HEK293 (cell line): Measurements from ENCODE around the gene SLC26A1.

Source experiments
- CTCF ChIA-PET: fragments of 350-600 bp; formaldehyde crosslinking; extraction: SDS; loops from one replicate; lab custom pipeline; 2021; ENCODE audit warnings: antibody characterized with exemption; lab: Yijun Ruan, JAX
- POLR2A ChIA-PET: fragments of 300-600 bp; formaldehyde crosslinking; extraction: SDS; loops from one replicate; lab custom pipeline; 2020; ENCODE audit warnings: antibody characterized with exemption, inconsistent platforms; lab: Yijun Ruan, JAX
- H3K27ac ChIP-seq: fragments of 200-500 bp; sonication (Bioruptor generic); 2 replicates; pipeline ENCODE4 v1.5.1; 2014; ENCODE audit warnings: low read depth, low read length, control low read depth, inconsistent platforms; ENCODE audit errors: extremely low read depth
- H3K36me3 ChIP-seq, 2 experiments: fragments of 200-500 bp in 1 of 2; sonication (Bioruptor generic) in 1 of 2; 1 replicate in 1 of 2; 2 replicates in 1 of 2; pipeline ENCODE4 v1.5.1; 2014 to 2017; ENCODE audit warnings: inconsistent platforms in 2 of 2, low read length in 2 of 2; ENCODE audit not compliant: control insufficient read depth in 2 of 2, insufficient read depth in 1 of 2
- H3K4me1 ChIP-seq: fragments of 200-500 bp; sonication (Bioruptor generic); 2 replicates; pipeline ENCODE4 v1.5.1; 2014; ENCODE audit warnings: mild to moderate bottlenecking, low read length, inconsistent platforms; ENCODE audit not compliant: control insufficient read depth, insufficient read depth
- H3K4me3 ChIP-seq: 2 replicates; pipeline ENCODE4 v1.5.1; 2011; ENCODE audit warnings: low read depth, mild to moderate bottlenecking, control low read depth, low read length, moderate library complexity
- H3K9me3 ChIP-seq: fragments of 200-500 bp; sonication (Bioruptor generic); 2 replicates; pipeline ENCODE4 v1.5.1; 2014; ENCODE audit warnings: low read depth, low read length, inconsistent platforms; ENCODE audit not compliant: control insufficient read depth, insufficient read depth
- EGR2 ChIP-seq: fragments of 450-650 bp; formaldehyde crosslinking; IDR thresholded peaks from 2 replicates; pipeline ENCODE4 v1.5.1; 2016; ENCODE audit warnings: low read depth, missing biosample characterization, missing genetic modification characterization
- FEZF1 ChIP-seq: fragments of 450-650 bp; formaldehyde crosslinking; IDR thresholded peaks from 2 replicates; pipeline ENCODE4 v1.5.1; 2016; ENCODE audit warnings: missing biosample characterization, missing genetic modification characterization
- GLIS1 ChIP-seq: fragments of 450-650 bp; formaldehyde crosslinking; IDR thresholded peaks from 2 replicates; pipeline ENCODE4 v1.5.1; 2016; ENCODE audit warnings: missing biosample characterization, missing genetic modification characterization
- KLF16 ChIP-seq: fragments of 450-650 bp; formaldehyde crosslinking; IDR thresholded peaks from 2 replicates; pipeline ENCODE4 v1.5.1; 2017; ENCODE audit warnings: missing biosample characterization, missing genetic modification characterization
- KLF9 ChIP-seq: fragments of 450-650 bp; formaldehyde crosslinking; IDR thresholded peaks from 2 replicates; pipeline ENCODE4 v1.5.1; 2016; ENCODE audit warnings: missing biosample characterization, missing genetic modification characterization, low read depth
- YY1 ChIP-seq: fragments of 450-650 bp; formaldehyde crosslinking; IDR thresholded peaks from 2 replicates; pipeline ENCODE4 v1.5.1; 2018; ENCODE audit warnings: missing biosample characterization, missing genetic modification characterization
- ZBTB17 ChIP-seq: fragments of 450-650 bp; formaldehyde crosslinking; IDR thresholded peaks from 2 replicates; pipeline ENCODE4 v1.5.1; 2016; ENCODE audit warnings: missing biosample characterization, missing genetic modification characterization
- ZFHX2 ChIP-seq: fragments of 450-650 bp; formaldehyde crosslinking; conservative IDR thresholded peaks from 2 replicates; pipeline ENCODE4 v1.5.1; 2016; ENCODE audit warnings: missing biosample characterization, missing genetic modification characterization
- ZNF114 ChIP-seq: fragments of 450-650 bp; formaldehyde crosslinking; IDR thresholded peaks from 2 replicates; pipeline ENCODE4 v1.5.0; 2017; ENCODE audit warnings: missing biosample characterization, missing genetic modification characterization
- ZNF133 ChIP-seq: fragments of 450-650 bp; formaldehyde crosslinking; IDR thresholded peaks from 2 replicates; pipeline ENCODE4 v1.5.1; 2016; ENCODE audit warnings: missing biosample characterization, missing genetic modification characterization
- ZNF16 ChIP-seq: fragments of 450-650 bp; formaldehyde crosslinking; IDR thresholded peaks from 2 replicates; pipeline ENCODE4 v1.5.1; 2016; ENCODE audit warnings: low read depth, missing biosample characterization, missing genetic modification characterization
- ZNF202 ChIP-seq: fragments of 450-650 bp; formaldehyde crosslinking; IDR thresholded peaks from 2 replicates; pipeline ENCODE4 v1.5.1; 2016; ENCODE audit warnings: missing biosample characterization, missing genetic modification characterization, borderline replicate concordance
- ZNF350 ChIP-seq: fragments of 450-650 bp; formaldehyde crosslinking; IDR thresholded peaks from 2 replicates; pipeline ENCODE4 v1.5.0; 2017; ENCODE audit warnings: missing biosample characterization, mild to moderate bottlenecking, missing genetic modification characterization
- ZNF391 ChIP-seq: fragments of 450-650 bp; formaldehyde crosslinking; IDR thresholded peaks from 2 replicates; pipeline ENCODE4 v1.5.1; 2016; ENCODE audit warnings: low read depth, missing biosample characterization, missing genetic modification characterization, borderline replicate concordance
- ZNF473 ChIP-seq: fragments of 450-650 bp; formaldehyde crosslinking; IDR thresholded peaks from 2 replicates; pipeline ENCODE4 v1.5.1; 2017; ENCODE audit warnings: missing biosample characterization, missing genetic modification characterization
- ZNF514 ChIP-seq: fragments of 450-650 bp; formaldehyde crosslinking; IDR thresholded peaks from 2 replicates; pipeline ENCODE4 v1.5.1; 2016; ENCODE audit warnings: missing biosample characterization, missing genetic modification characterization
- ZNF548 ChIP-seq: fragments of 450-650 bp; formaldehyde crosslinking; IDR thresholded peaks from 2 replicates; pipeline ENCODE4 v1.5.1; 2016; ENCODE audit warnings: missing biosample characterization, missing genetic modification characterization
- ZNF560 ChIP-seq: fragments of 450-650 bp; formaldehyde crosslinking; IDR thresholded peaks from 2 replicates; pipeline ENCODE4 v1.5.1; 2017; ENCODE audit warnings: missing biosample characterization, missing genetic modification characterization, borderline replicate concordance
- ZNF785 ChIP-seq: fragments of 450-650 bp; formaldehyde crosslinking; IDR thresholded peaks from 2 replicates; pipeline ENCODE4 v1.5.1; 2016; ENCODE audit warnings: missing biosample characterization, missing genetic modification characterization
- TF ChIP-seq, protein P1 (sequence below): fragments of 450-650 bp; formaldehyde crosslinking; IDR thresholded peaks from 2 replicates; pipeline ENCODE4 v1.5.1; 2016; ENCODE audit warnings: missing biosample characterization, missing genetic modification characterization, low read depth

Gene SLC26A1, protein sequence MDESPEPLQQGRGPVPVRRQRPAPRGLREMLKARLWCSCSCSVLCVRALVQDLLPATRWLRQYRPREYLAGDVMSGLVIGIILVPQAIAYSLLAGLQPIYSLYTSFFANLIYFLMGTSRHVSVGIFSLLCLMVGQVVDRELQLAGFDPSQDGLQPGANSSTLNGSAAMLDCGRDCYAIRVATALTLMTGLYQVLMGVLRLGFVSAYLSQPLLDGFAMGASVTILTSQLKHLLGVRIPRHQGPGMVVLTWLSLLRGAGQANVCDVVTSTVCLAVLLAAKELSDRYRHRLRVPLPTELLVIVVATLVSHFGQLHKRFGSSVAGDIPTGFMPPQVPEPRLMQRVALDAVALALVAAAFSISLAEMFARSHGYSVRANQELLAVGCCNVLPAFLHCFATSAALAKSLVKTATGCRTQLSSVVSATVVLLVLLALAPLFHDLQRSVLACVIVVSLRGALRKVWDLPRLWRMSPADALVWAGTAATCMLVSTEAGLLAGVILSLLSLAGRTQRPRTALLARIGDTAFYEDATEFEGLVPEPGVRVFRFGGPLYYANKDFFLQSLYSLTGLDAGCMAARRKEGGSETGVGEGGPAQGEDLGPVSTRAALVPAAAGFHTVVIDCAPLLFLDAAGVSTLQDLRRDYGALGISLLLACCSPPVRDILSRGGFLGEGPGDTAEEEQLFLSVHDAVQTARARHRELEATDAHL

DNA sequence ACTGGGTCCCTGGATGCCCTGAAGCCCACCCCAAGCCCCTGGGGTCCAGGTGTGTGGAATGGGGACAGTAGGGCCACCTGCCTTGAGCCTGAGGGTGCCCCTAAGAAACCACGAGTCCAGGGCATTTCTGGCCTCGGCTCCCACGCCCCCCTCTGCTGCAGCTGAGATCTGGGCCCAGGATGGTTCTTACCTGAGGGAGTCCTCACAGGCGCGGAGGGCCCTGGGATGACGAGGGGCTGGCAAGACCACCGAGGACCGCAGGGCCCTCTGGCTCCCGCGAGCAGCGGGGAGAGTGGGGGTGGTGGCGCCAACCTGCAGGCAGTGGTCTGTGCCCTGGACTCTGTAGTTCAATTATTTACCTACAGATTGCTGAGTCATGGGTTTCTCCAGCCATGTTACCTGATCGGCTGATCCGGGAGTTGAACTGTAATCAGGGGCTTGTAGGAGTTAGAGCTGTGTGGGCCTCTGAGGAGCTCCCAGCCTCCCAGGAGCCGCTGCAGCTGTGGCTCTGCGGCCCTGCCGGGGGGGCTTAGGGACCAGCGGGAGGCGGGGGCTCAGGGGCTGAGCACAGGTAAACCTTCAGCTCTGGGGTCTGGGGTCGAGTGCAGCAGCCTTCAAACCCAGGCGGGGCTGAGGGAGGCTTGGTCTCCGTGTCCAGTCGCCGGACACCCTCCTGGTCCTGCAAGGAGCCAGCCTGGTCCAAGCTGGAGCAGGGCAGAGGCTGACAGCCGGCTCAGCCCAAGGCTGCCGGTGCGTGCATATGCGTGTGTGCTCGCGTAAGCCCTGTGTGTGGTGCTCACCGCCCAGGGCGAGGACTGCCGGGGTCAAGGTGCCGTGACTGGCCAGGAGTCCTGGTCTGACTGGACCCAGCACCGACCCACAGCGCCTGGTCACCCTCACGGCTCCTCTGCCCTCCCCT, at the start of gene SLC26A1:
TSS of gene SLC26A1 (minus strand) at position 294 of the 919 bp plus-strand sequence. CDS start 1,701 bp downstream, outside the sequence.
- CTCF ChIA-PET, result no interaction called here
- H3K4me1 ChIP-seq, result no peaks in the 10 kb centered on the region; the same call in 1 of the 2 replicates
- H3K4me3 ChIP-seq, result no peak within 1 kb of the TSS
- peaks cover 0 to 4% of the 10 kb centered on the region in 2 experiments; a peak in 1 of 3 replicates for H3K36me3 ChIP-seq
- POLR2A ChIA-PET, result no interaction called here
- TF ChIP-seq ZNF548 (tag by site-specific recombination), result no peak
- no peak for TF ChIP-seq ZNF16 (tag by site-specific recombination)
- TF ChIP-seq ZNF114 (tag by site-specific recombination), result no peak
- no peak for TF ChIP-seq ZNF514 (tag by site-specific recombination)
- TF ChIP-seq ZNF350 (tag by site-specific recombination), result no peak
- TF ChIP-seq ZNF133 (tag by site-specific recombination), result no peak
- no peak for TF ChIP-seq ZNF391 (tag by site-specific recombination)
- no peak for TF ChIP-seq ZBTB17 (tag by site-specific recombination)
- no peak within 1 kb of the TSS for H3K27ac ChIP-seq
- H3K9me3 ChIP-seq, result no peaks in the 10 kb centered on the region

DNA sequence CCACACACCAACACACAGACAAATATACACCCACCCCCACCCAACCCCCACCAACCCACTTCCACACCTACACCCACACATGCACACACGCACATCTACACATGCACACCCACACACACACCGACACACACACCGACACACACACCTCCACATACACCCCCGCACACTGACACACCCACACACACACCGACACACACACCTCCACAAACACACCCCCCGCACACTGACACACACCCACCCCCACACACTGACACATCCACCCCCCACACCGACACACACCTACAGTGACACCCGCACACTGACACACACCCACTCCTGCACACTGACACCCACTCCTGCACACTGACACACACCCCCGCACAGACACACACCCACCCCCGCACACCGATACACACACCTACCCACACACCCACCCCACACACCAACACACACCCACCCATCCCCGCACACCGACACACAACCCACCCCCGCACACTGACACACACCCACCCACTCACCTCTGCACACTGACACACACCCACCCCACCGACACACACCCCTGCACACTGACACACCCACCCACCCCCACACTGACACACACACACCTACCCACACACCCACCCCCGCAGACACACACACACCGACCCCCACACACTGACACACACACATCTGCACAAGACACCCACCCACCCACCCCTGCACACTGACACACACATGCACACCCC, 49.3 kb upstream of the SLC26A1 start:
- TF ChIP-seq ZNF785 (tag by site-specific recombination), result no peak
- no peak for TF ChIP-seq FEZF1 (tag by site-specific recombination)
- TF ChIP-seq KLF9 (tag by site-specific recombination), result peak; percentile 77
- peak; percentile 95 for TF ChIP-seq EGR2 (tag by site-specific recombination)
- no peak for TF ChIP-seq YY1 (tag by site-specific recombination)
- TF ChIP-seq ZFHX2, result peak; percentile 98
- TF ChIP-seq ZNF560 (tag by site-specific recombination), result no peak
- no peaks in the 10 kb centered on the region; the same call in 1 of the 2 replicates for H3K4me1 ChIP-seq

DNA sequence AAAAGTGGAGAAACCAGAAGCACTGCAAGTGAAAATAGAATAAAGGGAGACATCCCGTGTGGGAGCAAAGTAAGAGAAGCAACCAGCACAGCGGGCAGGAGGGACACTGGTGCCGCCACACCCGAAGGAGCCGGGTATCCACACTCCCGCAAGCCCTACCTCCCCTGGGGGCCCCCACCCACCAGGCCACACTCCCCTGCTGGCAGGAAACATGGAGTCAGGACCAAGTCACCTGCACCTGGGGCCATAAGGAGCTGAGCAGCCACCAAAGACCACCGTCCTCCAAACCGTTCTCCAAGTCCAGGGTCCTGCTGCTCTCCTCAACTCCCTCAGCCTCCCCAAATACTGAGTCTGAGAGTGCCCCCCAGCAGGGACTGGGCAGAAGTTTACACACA, 48.7 kb upstream of the SLC26A1 start:
- Histone ChIP-seq H3K4me3 (no peak overlapping the region), H3K9me3 (no peaks in the 10 kb centered on the region)
- POLR2A ChIA-PET, result no interaction called here
- TF ChIP-seq KLF16 (tag by site-specific recombination), result no peak
- no peak for TF ChIP-seq GLIS1 (tag by site-specific recombination)
- TF ChIP-seq, protein P1, sequence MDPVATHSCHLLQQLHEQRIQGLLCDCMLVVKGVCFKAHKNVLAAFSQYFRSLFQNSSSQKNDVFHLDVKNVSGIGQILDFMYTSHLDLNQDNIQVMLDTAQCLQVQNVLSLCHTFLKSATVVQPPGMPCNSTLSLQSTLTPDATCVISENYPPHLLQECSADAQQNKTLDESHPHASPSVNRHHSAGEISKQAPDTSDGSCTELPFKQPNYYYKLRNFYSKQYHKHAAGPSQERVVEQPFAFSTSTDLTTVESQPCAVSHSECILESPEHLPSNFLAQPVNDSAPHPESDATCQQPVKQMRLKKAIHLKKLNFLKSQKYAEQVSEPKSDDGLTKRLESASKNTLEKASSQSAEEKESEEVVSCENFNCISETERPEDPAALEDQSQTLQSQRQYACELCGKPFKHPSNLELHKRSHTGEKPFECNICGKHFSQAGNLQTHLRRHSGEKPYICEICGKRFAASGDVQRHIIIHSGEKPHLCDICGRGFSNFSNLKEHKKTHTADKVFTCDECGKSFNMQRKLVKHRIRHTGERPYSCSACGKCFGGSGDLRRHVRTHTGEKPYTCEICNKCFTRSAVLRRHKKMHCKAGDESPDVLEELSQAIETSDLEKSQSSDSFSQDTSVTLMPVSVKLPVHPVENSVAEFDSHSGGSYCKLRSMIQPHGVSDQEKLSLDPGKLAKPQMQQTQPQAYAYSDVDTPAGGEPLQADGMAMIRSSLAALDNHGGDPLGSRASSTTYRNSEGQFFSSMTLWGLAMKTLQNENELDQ (tag by site-specific recombination), result no peak
- TF ChIP-seq ZNF473 (tag by site-specific recombination), result no peak
- TF ChIP-seq ZNF202 (tag by site-specific recombination), result no peak
- TF ChIP-seq, all 188 proteins: peak for 0
- CTCF ChIA-PET, result no interaction called here
- Histone ChIP-seq H3K27ac (no peak overlapping the region), H3K4me1 (no peaks in the 10 kb centered on the region; the same call in 1 of the 2 replicates), H3K36me3 (no peaks in the 10 kb centered on the region)

More for the DNA sequence above, 49.3 kb upstream of the SLC26A1 start:
- ChIA-PET CTCF (no interaction called here), POLR2A (no interaction called here)
- no peaks in the 10 kb centered on the region for H3K36me3 ChIP-seq
- H3K27ac ChIP-seq, result no peak overlapping the region
- no peaks in the 10 kb centered on the region for H3K9me3 ChIP-seq
- H3K4me3 ChIP-seq, result no peak overlapping the region
